GM19463 (cell line): Measurements from ENCODE around the gene FNBP1.

Experiments
- ATAC-seq: cut with Tn5 transposase; IDR thresholded peaks from one replicate; pipeline ENCODE4 v1.9.1; 2021; ENCODE audit warnings: mild to moderate bottlenecking, moderate library complexity; ENCODE audit not compliant: unreplicated experiment

The FNBP1 gene

DNA sequence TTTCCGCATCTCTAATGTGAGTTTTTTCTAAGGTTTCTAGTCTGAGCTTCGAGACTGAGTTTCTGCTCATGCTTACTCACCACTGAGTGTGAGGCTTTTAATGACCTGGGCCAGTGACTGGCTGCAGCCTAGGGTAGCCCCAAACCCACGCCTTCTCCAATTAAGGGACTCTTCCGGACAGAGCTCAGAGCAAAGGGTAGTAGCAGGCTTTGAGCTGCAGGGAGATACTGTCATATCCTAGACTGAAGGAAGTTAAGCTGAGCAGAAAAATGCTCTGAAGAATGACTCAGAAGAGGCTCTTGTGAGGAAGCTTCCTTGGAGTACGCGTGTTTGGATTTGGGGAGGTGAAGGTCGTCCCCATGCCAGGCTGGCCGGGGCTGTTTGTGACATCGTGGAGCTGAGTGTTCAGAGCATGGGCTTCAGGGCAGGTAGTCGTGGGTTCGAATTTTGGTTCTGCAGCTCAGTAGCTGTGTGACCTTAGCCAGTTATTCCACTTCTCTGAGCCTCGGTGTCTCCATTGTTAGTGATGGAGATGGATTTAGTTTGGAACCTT is 204.2 kb downstream of the FNBP1 start:
- ATAC-seq, result no peak
